GM12801 (cell line): ENCODE data around the gene MGRN1.

ENCODE experiments used
- CTCF ChIP-seq: IDR thresholded peaks from one replicate; pipeline ENCODE4 v1.5.1; 2011; ENCODE audit warnings: control low read depth; ENCODE audit not compliant: insufficient read length; ENCODE audit errors: extremely low read depth

Gene MGRN1

GRCh38 chr16:4681471-4682083 lies 57.0 kb downstream of the MGRN1 start:
- no peak for TF ChIP-seq CTCF

GRCh38 chr16:4682084-4682591 lies 57.5 kb downstream of the MGRN1 start:
- TF ChIP-seq CTCF = no peak

GRCh38 chr16:4682616-4683254 lies 58.1 kb downstream of the MGRN1 start:
- no peak for TF ChIP-seq CTCF

- no peak for TF ChIP-seq CTCF
Observed at GRCh38 chr16:4683255-4684057, 58.8 kb downstream of the MGRN1 start.

- no peak for TF ChIP-seq CTCF
Observed at GRCh38 chr16:4684058-4684715, 59.6 kb downstream of the MGRN1 start.

GRCh38 chr16:4684763-4685162 lies 60.1 kb downstream of the MGRN1 start:
- no peak for TF ChIP-seq CTCF

GRCh38 chr16:4685292-4685691 lies 60.7 kb downstream of the MGRN1 start:
- no peak for TF ChIP-seq CTCF
